ENCODE results near the gene ATP2A2. TPM values are rescaled to one million over a fixed set of nuclear protein-coding genes. Genes with fewer than 3 reads are reported as not detected.

ATP2A2 gene
- total and polyA plus RNA-seq, 7 donors, result 691 to 2,814 (median 1,378) TPM

- peak; percentile 42 to 66 (median 50) for ATAC-seq
- intact Hi-C loops (cut with DNase I), result no loop called here
- Histone ChIP-seq H3K4me1 (peaks cover 51% of the 10 kb centered on the region), H3K9me3 (no peaks in the 10 kb centered on the region), H3K27me3 (ENCODE audit: insufficient read depth in 3 of 3, low read length in 2 of 3) (no peaks in the 10 kb centered on the region), H3K36me3 (ENCODE audit: insufficient read depth in 1 of 2, low read depth in 1 of 2) (no peaks in the 10 kb centered on the region), H3K27ac (peak overlapping the region; percentile 66), H3K4me3 (no peak overlapping the region)
- DNase-seq, result peak; percentile 37 to 59
- 2 to 10% (median 9%) methylated on average over 4 of the region's 4 CpGs for WGBS, 3 donors
- TF ChIP-seq, protein P1, sequence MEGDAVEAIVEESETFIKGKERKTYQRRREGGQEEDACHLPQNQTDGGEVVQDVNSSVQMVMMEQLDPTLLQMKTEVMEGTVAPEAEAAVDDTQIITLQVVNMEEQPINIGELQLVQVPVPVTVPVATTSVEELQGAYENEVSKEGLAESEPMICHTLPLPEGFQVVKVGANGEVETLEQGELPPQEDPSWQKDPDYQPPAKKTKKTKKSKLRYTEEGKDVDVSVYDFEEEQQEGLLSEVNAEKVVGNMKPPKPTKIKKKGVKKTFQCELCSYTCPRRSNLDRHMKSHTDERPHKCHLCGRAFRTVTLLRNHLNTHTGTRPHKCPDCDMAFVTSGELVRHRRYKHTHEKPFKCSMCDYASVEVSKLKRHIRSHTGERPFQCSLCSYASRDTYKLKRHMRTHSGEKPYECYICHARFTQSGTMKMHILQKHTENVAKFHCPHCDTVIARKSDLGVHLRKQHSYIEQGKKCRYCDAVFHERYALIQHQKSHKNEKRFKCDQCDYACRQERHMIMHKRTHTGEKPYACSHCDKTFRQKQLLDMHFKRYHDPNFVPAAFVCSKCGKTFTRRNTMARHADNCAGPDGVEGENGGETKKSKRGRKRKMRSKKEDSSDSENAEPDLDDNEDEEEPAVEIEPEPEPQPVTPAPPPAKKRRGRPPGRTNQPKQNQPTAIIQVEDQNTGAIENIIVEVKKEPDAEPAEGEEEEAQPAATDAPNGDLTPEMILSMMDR (IDR thresholded peaks at IDR 0.05), result no peak
Measured at GRCh38 chr12:110249105-110249504, 31.9 kb upstream of the ATP2A2 start.

- WGBS, 3 donors, result 38 to 44% (median 40%) methylated on average over 7 of the region's 7 CpGs
- Histone ChIP-seq H3K36me3 (ENCODE audit: insufficient read depth in 1 of 2, low read depth in 1 of 2) (no peaks in the 10 kb centered on the region), H3K4me1 (peaks cover 51% of the 10 kb centered on the region), H3K27ac (peak overlapping the region; percentile 66), H3K9me3 (no peaks in the 10 kb centered on the region), H3K4me3 (no peak overlapping the region), H3K27me3 (ENCODE audit: insufficient read depth in 3 of 3, low read length in 2 of 3) (no peaks in the 10 kb centered on the region)
- TF ChIP-seq, protein P1 (IDR thresholded peaks at IDR 0.05), result no peak
- DNase-seq (peak in 1 of 2 donors; percentile 62), ATAC-seq (peak; percentile 62 to 69 (median 64))
- intact Hi-C loops (cut with DNase I), result no loop called here
Measured at GRCh38 chr12:110249716-110250225, 31.3 kb upstream of the ATP2A2 start.

DNA sequence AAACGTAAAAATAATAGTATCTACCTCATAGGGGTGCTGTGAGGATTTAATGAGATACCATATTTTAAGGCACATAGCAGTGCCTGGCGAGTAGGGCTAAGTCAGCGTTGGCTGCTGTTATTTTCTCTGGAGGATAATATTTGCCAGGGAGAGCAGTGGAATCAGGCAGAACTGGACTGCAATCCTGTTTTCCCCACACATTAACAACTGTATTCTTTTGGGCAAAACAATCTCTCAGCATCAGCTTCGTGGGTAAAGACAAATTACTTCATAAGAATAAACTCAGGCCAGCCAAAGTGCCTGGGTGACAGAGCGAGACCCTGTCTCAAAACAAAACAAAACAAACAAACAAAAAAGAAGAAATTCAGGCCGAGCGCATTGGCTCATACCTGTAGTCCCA lies 29.7 kb upstream of the ATP2A2 start:
- no peaks in the 10 kb centered on the region for H3K36me3 ChIP-seq (ENCODE audit: insufficient read depth in 1 of 2, low read depth in 1 of 2)
- peak overlapping the region; percentile 66 for H3K27ac ChIP-seq
- DNase-seq, result no peak
- 70 to 79% (median 79%) methylated on average over 7 of the region's 7 CpGs for WGBS, 3 donors
- no peaks in the 10 kb centered on the region for H3K9me3 ChIP-seq
- TF ChIP-seq, protein P1 (IDR thresholded peaks at IDR 0.05), result no peak
- intact Hi-C loops (cut with DNase I), result no loop called here
- no peak for ATAC-seq
- H3K4me3 ChIP-seq, result no peak overlapping the region
- no peaks in the 10 kb centered on the region for H3K27me3 ChIP-seq (ENCODE audit: insufficient read depth in 3 of 3, low read length in 2 of 3)
- peaks cover 50% of the 10 kb centered on the region for H3K4me1 ChIP-seq

GRCh38 chr12:110252716-110253115 lies 28.3 kb upstream of the ATP2A2 start:
- DNase-seq (no peak), ATAC-seq (no peak)
- Histone ChIP-seq H3K27me3 (ENCODE audit: insufficient read depth in 3 of 3, low read length in 2 of 3) (no peaks in the 10 kb centered on the region), H3K9me3 (no peaks in the 10 kb centered on the region), H3K36me3 (ENCODE audit: insufficient read depth in 1 of 2, low read depth in 1 of 2) (no peaks in the 10 kb centered on the region), H3K4me3 (no peak overlapping the region), H3K27ac (peak overlapping the region; percentile 63), H3K4me1 (peaks cover 42% of the 10 kb centered on the region)
- intact Hi-C loops (cut with DNase I), result no loop called here
- 62 to 82% (median 74%) methylated on average over 9 of the region's 9 CpGs for WGBS, 3 donors
- TF ChIP-seq, protein P1 (IDR thresholded peaks at IDR 0.05), result no peak

DNA sequence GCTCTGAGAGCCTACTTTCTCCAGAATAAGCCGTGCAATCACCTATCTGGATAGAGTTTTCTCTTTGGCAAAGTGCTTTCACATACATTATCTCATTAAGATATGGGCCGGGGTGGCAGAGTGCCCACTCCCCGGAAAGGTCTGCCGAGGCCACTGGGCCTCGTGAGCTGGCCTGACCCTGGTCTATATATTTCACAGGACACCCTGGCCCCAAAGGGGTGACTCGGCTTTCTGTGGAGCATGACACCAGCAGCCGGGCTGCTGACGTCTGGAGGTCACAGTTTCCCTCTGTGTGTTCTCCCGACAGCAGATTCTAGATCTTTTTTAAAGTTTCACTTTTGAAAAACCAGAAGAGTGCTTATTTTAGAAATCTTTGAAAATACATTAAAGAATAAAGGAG lies 27.9 kb upstream of the ATP2A2 start:
- Histone ChIP-seq H3K27me3 (ENCODE audit: insufficient read depth in 3 of 3, low read length in 2 of 3) (no peaks in the 10 kb centered on the region), H3K4me1 (peaks cover 39% of the 10 kb centered on the region), H3K27ac (peak overlapping the region; percentile 63), H3K9me3 (no peaks in the 10 kb centered on the region), H3K36me3 (ENCODE audit: insufficient read depth in 1 of 2, low read depth in 1 of 2) (no peaks in the 10 kb centered on the region), H3K4me3 (no peak overlapping the region)
- ATAC-seq (peak; percentile 60 to 81 (median 68)), DNase-seq (peak; percentile 59 to 81)
- TF ChIP-seq, protein P1 (IDR thresholded peaks at IDR 0.05), result no peak
- 17 to 24% (median 21%) methylated on average over 9 of the region's 9 CpGs for WGBS, 3 donors
- intact Hi-C loops (cut with DNase I), result no loop called here

Measured in psoas muscle (tissue), 8 donors.